IMR-90 (cell line): ENCODE data around the gene CEBPE. TPM values are rescaled to one million over a fixed set of nuclear protein-coding genes. Genes with fewer than 3 reads are reported as not detected.

Experiments used
- ATAC-seq: fragments of 200-7000 bp; cut with Tn5 transposase; 2 replicates; pipeline ENCODE4 v1.9.1; 2020; ENCODE audit warnings: low read depth, mild to moderate bottlenecking, moderate library complexity
- BruUV-seq: library from RNA; stranded (reverse); fragments of 400-500 nt; replicated peaks from 2 replicates; lab custom pipeline; 2021; lab: Mats Ljungman, UMichigan
- CTCF ChIA-PET: fragments of 300-600 bp; formaldehyde crosslinking; extraction: SDS; loops from one replicate; lab custom pipeline; 2021; ENCODE audit warnings: antibody characterized with exemption; lab: Yijun Ruan, JAX
- POLR2A ChIA-PET: fragments of 300-600 bp; sonication (Branson Sonifier 250); formaldehyde crosslinking; loops from one replicate; lab custom pipeline; 2022; ENCODE audit warnings: antibody characterized with exemption; ENCODE audit not compliant: unreplicated experiment; lab: Charles Lee
- DNase-seq: peaks from one replicate; pipeline ENCODE4 v3.0.0; 2013
- H2AFZ ChIP-seq: replicated peaks from 2 replicates; pipeline ENCODE3; 2013; ENCODE audit warnings: low read length, mild to moderate bottlenecking; ENCODE audit not compliant: poor library complexity
- H2AK5ac ChIP-seq: 2 replicates; pipeline ENCODE4 v1.6.1; 2013; ENCODE audit warnings: low read depth, low read length, inconsistent platforms
- H2AK9ac ChIP-seq: replicated peaks from 2 replicates; pipeline ENCODE3; 2013; ENCODE audit warnings: mild to moderate bottlenecking, low read depth, low read length, moderate library complexity; ENCODE audit not compliant: poor library complexity
- H2BK120ac ChIP-seq: 2 replicates; pipeline ENCODE4 v1.6.1; 2013; ENCODE audit warnings: low read depth, low read length, inconsistent platforms
- H2BK15ac ChIP-seq: 3 replicates; pipeline ENCODE4 v1.6.1; 2013; ENCODE audit warnings: low read depth, low read length, inconsistent platforms
- H2BK20ac ChIP-seq: 2 replicates; pipeline ENCODE4 v1.6.1; 2013; ENCODE audit warnings: low read depth, mild to moderate bottlenecking, inconsistent platforms, low read length, moderate library complexity
- H2BK5ac ChIP-seq: 2 replicates; pipeline ENCODE4 v1.6.1; 2013; ENCODE audit warnings: mild to moderate bottlenecking, low read depth, low read length, inconsistent platforms; ENCODE audit not compliant: poor library complexity, severe bottlenecking
- H3K14ac ChIP-seq: replicated peaks from 2 replicates; pipeline ENCODE4 v1.6.1; 2013; ENCODE audit warnings: low read depth, low read length, inconsistent platforms
- H3K18ac ChIP-seq: 2 replicates; pipeline ENCODE4 v1.6.1; 2013; ENCODE audit warnings: low read depth, low read length, control low read depth
- H3K23ac ChIP-seq: 2 replicates; pipeline ENCODE4 v1.6.1; 2013; ENCODE audit warnings: low read depth, low read length, inconsistent platforms
- H3K27ac ChIP-seq: 2 replicates; pipeline ENCODE4 v1.5.1; 2013; ENCODE audit warnings: mild to moderate bottlenecking, control low read depth, low read length; ENCODE audit not compliant: insufficient read depth
- H3K27me3 ChIP-seq: 2 replicates; pipeline ENCODE4 v1.6.1; 2013; ENCODE audit warnings: low read length; ENCODE audit not compliant: control insufficient read depth, insufficient read depth
- H3K36me3 ChIP-seq: 2 replicates; pipeline ENCODE4 v1.6.1; 2013; ENCODE audit warnings: low read length, mixed read lengths; ENCODE audit not compliant: control insufficient read depth, insufficient read depth
- H3K4ac ChIP-seq: 2 replicates; pipeline ENCODE4 v1.6.1; 2013; ENCODE audit warnings: low read depth, low read length, inconsistent platforms
- H3K4me1 ChIP-seq: 2 replicates; pipeline ENCODE4 v1.6.1; 2013; ENCODE audit warnings: low read length, mixed read lengths; ENCODE audit not compliant: control insufficient read depth, insufficient read depth
- H3K4me2 ChIP-seq: 2 replicates; pipeline ENCODE4 v1.6.1; 2013; ENCODE audit warnings: low read depth, mild to moderate bottlenecking, control low read depth, low read length, moderate library complexity
- H3K4me3 ChIP-seq: 2 replicates; pipeline ENCODE4 v1.5.1; 2013; ENCODE audit warnings: low read depth, mild to moderate bottlenecking, control low read depth, low read length, moderate library complexity; ENCODE audit not compliant: insufficient read depth
- H3K56ac ChIP-seq: 2 replicates; pipeline ENCODE4 v1.6.1; 2013; ENCODE audit warnings: low read length, inconsistent platforms; ENCODE audit not compliant: insufficient read depth; ENCODE audit errors: extremely low read depth
- H3K79me1 ChIP-seq, 2 experiments: 2 replicates each; pipeline ENCODE4 v1.6.1; 2013; ENCODE audit warnings: low read length in 2 of 2, inconsistent platforms in 1 of 2, low read depth in 1 of 2
- H3K9ac ChIP-seq: 2 replicates; pipeline ENCODE4 v1.6.1; 2013; ENCODE audit warnings: low read depth, low read length, control low read depth
- H3K9me1 ChIP-seq: 2 replicates; pipeline ENCODE4 v1.6.1; 2013; ENCODE audit warnings: low read length, inconsistent platforms; ENCODE audit not compliant: insufficient read depth
- H3K9me3 ChIP-seq: 2 replicates; pipeline ENCODE4 v1.6.1; 2013; ENCODE audit warnings: low read length; ENCODE audit not compliant: control insufficient read depth, insufficient read depth
- H4K20me1 ChIP-seq: 2 replicates; pipeline ENCODE4 v1.6.1; 2013; ENCODE audit warnings: low read length, inconsistent platforms; ENCODE audit not compliant: insufficient read depth
- H4K5ac ChIP-seq: 2 replicates; pipeline ENCODE4 v1.6.1; 2013; ENCODE audit warnings: mild to moderate bottlenecking, low read depth, low read length, control low read depth
- H4K8ac ChIP-seq, 2 experiments: 2 replicates each; pipeline ENCODE4 v1.6.1; 2013; ENCODE audit warnings: low read depth in 2 of 2, low read length in 2 of 2, control low read depth in 1 of 2, inconsistent platforms in 1 of 2
- H4K91ac ChIP-seq: 2 replicates; pipeline ENCODE4 v1.6.1; 2013; ENCODE audit warnings: low read depth, low read length, inconsistent platforms; ENCODE audit not compliant: insufficient read depth
- ELK1 ChIP-seq: fragments of 150-350 bp; IDR thresholded peaks from 2 replicates; pipeline ENCODE4 v1.6.1; 2016; ENCODE audit warnings: low read depth, mild to moderate bottlenecking, low read length, moderate library complexity, borderline replicate concordance
- FOS ChIP-seq: fragments of 150-350 bp; IDR thresholded peaks from 2 replicates; pipeline ENCODE4 v1.6.1; 2016; ENCODE audit warnings: low read depth, low read length
- MAZ ChIP-seq: IDR thresholded peaks from 2 replicates; pipeline ENCODE4 v1.6.1; 2012; ENCODE audit warnings: low read depth, mild to moderate bottlenecking, low read length, improper control_type of control experiment, moderate library complexity, borderline replicate concordance
- RFX5 ChIP-seq: IDR thresholded peaks from 2 replicates; pipeline ENCODE4 v1.8.0; 2012; ENCODE audit warnings: low read depth, mild to moderate bottlenecking, low read length, moderate library complexity
- SMC3 ChIP-seq: fragments of 150-350 bp; IDR thresholded peaks from 2 replicates; pipeline ENCODE4 v1.6.1; 2016; ENCODE audit warnings: low read depth, mild to moderate bottlenecking, antibody characterized with exemption, low read length, moderate library complexity
- USF2 ChIP-seq: fragments of 150-350 bp; IDR thresholded peaks from 2 replicates; pipeline ENCODE4 v1.6.1; 2017; ENCODE audit warnings: mild to moderate bottlenecking, antibody characterized with exemption, low read length, low read depth
- WGBS, 2 experiments: methylation state at CpG; one replicate each; pipeline versions ENCODE4 v1.1.5 to v1.1.7; 2013; ENCODE audit warnings: missing lambda C conversion rate in 2 of 2; ENCODE audit not compliant: insufficient read length in 1 of 2; ENCODE audit errors: extremely low coverage in 2 of 2; 5-methylcytosine and 5-hydroxymethylcytosine counted together
- dilution Hi-C: fragments of 300-500 bp; cut with HindIII; formaldehyde crosslinking; loops from one replicate; pipeline ENCODE4 v1.14.3; 2018; ENCODE audit warnings: low sequenced_read_pairs; ENCODE audit not compliant: unreplicated experiment
- in situ Hi-C: fragments of 300-500 bp; cut with MboI; formaldehyde crosslinking; loops from 3 replicates; pipeline ENCODE4 v1.14.3; 2019; ENCODE audit warnings: low sequenced_read_pairs, inconsistent platforms, mixed read lengths
- intact Hi-C: fragments of 100-400 bp; cut with micrococcal nuclease; formaldehyde crosslinking; loops from 2 replicates; pipeline ENCODE4 v1.10.0; 2022
- polyA plus RNA-seq, 3 experiments: library from polyadenylated mRNA; depleted of rRNA; stranded (reverse); fragments of >200 nt; gene quantifications; 2 replicates each; pipeline ENCODE4 v1.2.3, GENCODE V29; 2012; ENCODE audit warnings: low replicate concordance in 1 of 3
- total RNA-seq: library from RNA; depleted of rRNA; stranded (reverse); fragments of >200 nt; gene quantifications from 2 replicates; pipeline ENCODE4 v1.2.3, GENCODE V29; 2012

CEBPE gene
- total and polyA plus RNA-seq, 2 of the 4 experiments (the other 2 are of a cell fraction): 0.05 TPM; not detected in 1

- no peak overlapping the region for H4K91ac ChIP-seq
- in situ Hi-C loops (no loop called here), intact Hi-C loops (no loop called here), dilution Hi-C loops (no loop called here)
- no peak overlapping the region for H4K5ac ChIP-seq
- POLR2A ChIA-PET: interaction anchor here (0.6 kb wide), 1 partner anchor 50 kb away, joined by 6 read pairs; no protein-coding TSS in a partner anchor
- H3K9me3 ChIP-seq: 0 out of 2 replicates have a peak, but pooled peaks cover 2% of the 10 kb centered on the region
- no peaks in the 10 kb centered on the region for H3K9me1 ChIP-seq
- H3K9ac ChIP-seq: no peak overlapping the region
- no TSS peak for BruUV-seq
- no peaks in the 10 kb centered on the region for H3K79me1 ChIP-seq
- no peaks in the 10 kb centered on the region for H3K4me1 ChIP-seq
- H3K4me3 ChIP-seq: no peak overlapping the region
- no peak overlapping the region for H2BK120ac ChIP-seq
- no peak overlapping the region for H3K4me2 ChIP-seq
- no peak overlapping the region for H3K14ac ChIP-seq
- ATAC-seq (no peak), DNase-seq (no peak)
- H3K36me3 ChIP-seq: no peaks in the 10 kb centered on the region
- no peak overlapping the region for H3K4ac ChIP-seq
- no peak overlapping the region for H4K8ac ChIP-seq
- no peak overlapping the region for H2BK20ac ChIP-seq
- CTCF ChIA-PET: interaction anchor here (0.6 to 1.4 kb wide), 2 partner anchors 11 to 40 kb away, joined by 3 read pairs; no protein-coding TSS in a partner anchor
- no CpG with 5 or more reads among the region's 2 CpGs for WGBS, 2 experiments
- H3K27ac ChIP-seq: no peak overlapping the region
- no peak overlapping the region for H2AFZ ChIP-seq
- TF ChIP-seq MAZ (no peak), RFX5 (no peak), ELK1 (no peak), FOS (no peak), USF2 (no peak), SMC3 (no peak)
- no peak overlapping the region for H2BK15ac ChIP-seq
- H4K20me1 ChIP-seq: no peaks in the 10 kb centered on the region
- no peak overlapping the region for H3K18ac ChIP-seq
- no peak overlapping the region for H2AK5ac ChIP-seq
- no peak overlapping the region for H3K23ac ChIP-seq
- H3K27me3 ChIP-seq: peaks cover 21% of the 10 kb centered on the region
- H2BK5ac ChIP-seq: no peak overlapping the region
- H2AK9ac ChIP-seq: no peak overlapping the region
- no peak overlapping the region for H3K56ac ChIP-seq
These were observed 27.4 kb upstream of the CEBPE start for GRCh38 chr14:23146351-23146910.
